Adrenal gland (tissue), 5 donors: ENCODE results near the gene TP53RK.
A peak's percentile ranks its signal among the peaks of the same experiment; 100 is the strongest.

Experiments used
- CTCF ChIP-seq, 6 experiments: fragments of 450-650 bp in 4 of 6; fragments of 200-600 bp in 2 of 6; sonication (generic) in 1 of 6; IDR thresholded peaks; 1 replicate in 5 of 6; 2 replicates in 1 of 6; pipeline versions ENCODE4 v1.5.1 to v1.8.0; 2016 to 2021; ENCODE audit warnings: antibody characterized with exemption in 6 of 6, mild to moderate bottlenecking in 2 of 6, moderate library complexity in 1 of 6
- POLR2A ChIP-seq, 2 donors: fragments of 450-650 bp; IDR thresholded peaks; one replicate each; pipeline ENCODE4 v1.6.1; 2017; ENCODE audit warnings: antibody characterized with exemption in 2 of 2, mild to moderate bottlenecking in 2 of 2, moderate library complexity in 1 of 2
- donor health status: DM: no; HTN: no; CAD: no.

GRCh38 chr20:46681032-46681854, 8.0 kb downstream of the TP53RK start:
- no peak for TF ChIP-seq POLR2A (IDR thresholded peaks at IDR 0.05)
- peak; percentile 77 to 98 (median 84) for TF ChIP-seq CTCF (IDR thresholded peaks at IDR 0.05)
